Mesenchymal stem cell (in vitro differentiated cells and primary cell): Measurements from ENCODE around the gene RNF212.

ENCODE experiments used
- DNase-seq: peaks from one replicate; pipeline ENCODE4 v3.0.0-alpha.2; 2013
- H2AFZ ChIP-seq: one replicate; pipeline ENCODE4 v1.6.1; 2013; ENCODE audit warnings: low read depth, mild to moderate bottlenecking, control low read depth, inconsistent platforms, low read length, moderate library complexity
- H2AK5ac ChIP-seq: 2 replicates; pipeline ENCODE4 v1.6.1; 2013; ENCODE audit warnings: low read length, moderate library complexity, mild to moderate bottlenecking, inconsistent platforms; ENCODE audit not compliant: severe bottlenecking
- H2BK120ac ChIP-seq: one replicate; pipeline ENCODE4 v1.6.1; 2013; ENCODE audit warnings: low read depth, mild to moderate bottlenecking, inconsistent platforms, low read length, moderate library complexity
- H2BK12ac ChIP-seq, 2 experiments: one replicate each; pipeline ENCODE4 v1.6.1; 2013; ENCODE audit warnings: inconsistent platforms in 2 of 2, low read length in 2 of 2, mild to moderate bottlenecking in 2 of 2, moderate library complexity in 2 of 2, control low read depth in 1 of 2
- H2BK15ac ChIP-seq: one replicate; pipeline ENCODE4 v1.6.1; 2013; ENCODE audit warnings: mild to moderate bottlenecking, low read depth, inconsistent platforms; ENCODE audit not compliant: poor library complexity, severe bottlenecking
- H2BK5ac ChIP-seq: 2 replicates; pipeline ENCODE4 v1.6.1; 2013; ENCODE audit warnings: low read depth, mild to moderate bottlenecking, low read length, control low read depth, inconsistent platforms; ENCODE audit not compliant: poor library complexity, severe bottlenecking
- H3K14ac ChIP-seq, 2 experiments: one replicate each; pipeline ENCODE4 v1.6.1; 2013; ENCODE audit warnings: inconsistent platforms in 2 of 2, low read length in 2 of 2, control low read depth in 1 of 2, mild to moderate bottlenecking in 1 of 2, moderate library complexity in 1 of 2
- H3K18ac ChIP-seq, 2 experiments: one replicate each; pipeline ENCODE4 v1.6.1; 2013; ENCODE audit warnings: inconsistent platforms in 2 of 2, low read length in 2 of 2, control low read depth in 1 of 2, low read depth in 1 of 2, mild to moderate bottlenecking in 1 of 2
- H3K23ac ChIP-seq, 2 experiments: one replicate each; pipeline ENCODE4 v1.6.1; 2013; ENCODE audit warnings: inconsistent platforms in 2 of 2, low read length in 2 of 2, mild to moderate bottlenecking in 2 of 2, moderate library complexity in 2 of 2, control low read depth in 1 of 2
- H3K27ac ChIP-seq: 2 replicates; pipeline ENCODE4 v1.5.1; 2013; ENCODE audit warnings: mild to moderate bottlenecking, moderate library complexity, low read length, control low read depth, inconsistent platforms; ENCODE audit not compliant: poor library complexity, severe bottlenecking
- H3K27me3 ChIP-seq, 2 experiments: 2 replicates each; pipeline versions ENCODE4 v1.6.1 to v1.7.0; 2013; ENCODE audit warnings: low read length in 2 of 2, mild to moderate bottlenecking in 2 of 2, moderate library complexity in 2 of 2, control low read depth in 1 of 2, inconsistent platforms in 1 of 2; ENCODE audit not compliant: control insufficient read depth in 1 of 2, insufficient read depth in 1 of 2
- H3K36me3 ChIP-seq, 2 experiments: 2 replicates each; pipeline versions ENCODE4 v1.6.1 to v1.7.0; 2013; ENCODE audit warnings: low read length in 2 of 2, control low read depth in 1 of 2, inconsistent platforms in 1 of 2, low read depth in 1 of 2, mild to moderate bottlenecking in 1 of 2; ENCODE audit not compliant: insufficient read depth in 2 of 2, control insufficient read depth in 1 of 2
- H3K4ac ChIP-seq, 2 experiments: one replicate each; pipeline ENCODE4 v1.6.1; 2013; ENCODE audit warnings: inconsistent platforms in 2 of 2, low read length in 2 of 2, mild to moderate bottlenecking in 2 of 2, moderate library complexity in 2 of 2, control low read depth in 1 of 2, low read depth in 1 of 2
- H3K4me1 ChIP-seq: 2 replicates; pipeline ENCODE4 v1.6.1; 2013; ENCODE audit warnings: low read depth, low read length, control low read depth; ENCODE audit not compliant: control insufficient read depth, insufficient read depth
- H3K4me2 ChIP-seq: 2 replicates; pipeline ENCODE4 v1.6.1; 2013; ENCODE audit warnings: low read length, mild to moderate bottlenecking, inconsistent platforms; ENCODE audit not compliant: poor library complexity, severe bottlenecking
- H3K4me3 ChIP-seq, 2 experiments: 2 replicates each; pipeline versions ENCODE4 v1.5.1 to v1.7.0; 2013; ENCODE audit warnings: low read length in 2 of 2, mild to moderate bottlenecking in 2 of 2, control low read depth in 1 of 2, low read depth in 1 of 2; ENCODE audit not compliant: insufficient read depth in 1 of 2
- H3K79me1 ChIP-seq: replicated peaks from 2 replicates; pipeline ENCODE4 v1.6.1; 2013; ENCODE audit warnings: mild to moderate bottlenecking, control low read depth, low read length, inconsistent platforms; ENCODE audit not compliant: poor library complexity, severe bottlenecking
- H3K9ac ChIP-seq: 2 replicates; pipeline ENCODE4 v1.7.0; 2013; ENCODE audit warnings: mild to moderate bottlenecking, low read length, moderate library complexity
- H3K9me3 ChIP-seq: 2 replicates; pipeline ENCODE4 v1.7.0; 2013; ENCODE audit warnings: mild to moderate bottlenecking, low read length; ENCODE audit not compliant: control insufficient read depth
- H4K8ac ChIP-seq: one replicate; pipeline ENCODE4 v1.6.1; 2013; ENCODE audit warnings: inconsistent platforms, mild to moderate bottlenecking, low read length, moderate library complexity
- H4K91ac ChIP-seq: one replicate; pipeline ENCODE4 v1.6.1; 2013; ENCODE audit warnings: mild to moderate bottlenecking, low read length, inconsistent platforms
- WGBS: methylation state at CpG from one replicate; pipeline ENCODE4 v1.1.7; 2013; ENCODE audit warnings: mixed read lengths; 5-methylcytosine and 5-hydroxymethylcytosine counted together

Gene RNF212

GRCh38 chr4:1098311-1098925 lies 14.9 kb downstream of the RNF212 start:
- Histone ChIP-seq H2BK5ac (no peak overlapping the region), H2BK15ac (no peak overlapping the region), H3K9me3 (no peaks in the 10 kb centered on the region), H2AFZ (no peak overlapping the region), H3K79me1 (no peaks in the 10 kb centered on the region), H3K4me3 (no peak overlapping the region), H3K23ac (no peak overlapping the region), H3K9ac (no peak overlapping the region), H2AK5ac (no peak overlapping the region), H2BK12ac (no peak overlapping the region), H4K91ac (no peak overlapping the region), H2BK120ac (no peak overlapping the region), H3K14ac (no peak overlapping the region), H3K27ac (no peak overlapping the region), H3K36me3 (peaks cover 0 to 8% of the 10 kb centered on the region in 2 experiments), H3K4me1 (peaks cover 3% of the 10 kb centered on the region), H3K18ac (no peak overlapping the region), H4K8ac (no peak overlapping the region), H3K4ac (no peak overlapping the region), H3K4me2 (no peak overlapping the region), H3K27me3 (peaks cover 3 to 4% of the 10 kb centered on the region in 2 experiments)
- WGBS, result 90% methylated on average over 8 of the region's 8 CpGs
- DNase-seq, result no peak

GRCh38 chr4:1097553-1097952 lies 15.8 kb downstream of the RNF212 start:
- H3K9me3 ChIP-seq, result no peaks in the 10 kb centered on the region
- no peak overlapping the region for H4K91ac ChIP-seq
- H3K4me1 ChIP-seq, result peaks cover 3% of the 10 kb centered on the region
- no peaks in the 10 kb centered on the region for H3K79me1 ChIP-seq
- H3K14ac ChIP-seq, result no peak overlapping the region
- H2AK5ac ChIP-seq, result no peak overlapping the region
- H2AFZ ChIP-seq, result no peak overlapping the region
- peaks cover 0 to 11% of the 10 kb centered on the region in 2 experiments for H3K36me3 ChIP-seq
- DNase-seq, result no peak
- no peak overlapping the region for H3K4ac ChIP-seq
- no peak overlapping the region for H3K27ac ChIP-seq
- H3K23ac ChIP-seq, result no peak overlapping the region
- H2BK5ac ChIP-seq, result no peak overlapping the region
- 93% methylated on average over 9 of the region's 9 CpGs for WGBS
- no peak overlapping the region for H2BK12ac ChIP-seq
- peaks cover 3 to 4% of the 10 kb centered on the region in 2 experiments for H3K27me3 ChIP-seq
- H3K9ac ChIP-seq, result no peak overlapping the region
- H2BK120ac ChIP-seq, result no peak overlapping the region
- no peak overlapping the region for H3K18ac ChIP-seq
- H2BK15ac ChIP-seq, result no peak overlapping the region
- H3K4me3 ChIP-seq, result no peak overlapping the region
- H4K8ac ChIP-seq, result no peak overlapping the region
- H3K4me2 ChIP-seq, result no peak overlapping the region

- Histone ChIP-seq H2AK5ac (no peak overlapping the region), H3K4ac (no peak overlapping the region), H3K4me3 (no peak overlapping the region), H3K27ac (no peak overlapping the region), H3K79me1 (no peaks in the 10 kb centered on the region), H3K36me3 (peaks cover 0 to 13% of the 10 kb centered on the region in 2 experiments), H3K9me3 (no peaks in the 10 kb centered on the region), H2BK120ac (no peak overlapping the region), H3K18ac (no peak overlapping the region), H3K4me2 (no peak overlapping the region), H4K91ac (no peak overlapping the region), H3K14ac (no peak overlapping the region), H3K4me1 (peaks cover 3% of the 10 kb centered on the region), H2AFZ (no peak overlapping the region), H2BK12ac (no peak overlapping the region), H2BK15ac (no peak overlapping the region), H3K9ac (no peak overlapping the region), H2BK5ac (no peak overlapping the region), H3K23ac (no peak overlapping the region), H3K27me3 (peaks cover 3 to 4% of the 10 kb centered on the region in 2 experiments), H4K8ac (no peak overlapping the region)
- DNase-seq, result no peak
- WGBS, result 88% methylated on average over 5 of the region's 5 CpGs
Observed at GRCh38 chr4:1096841-1097240, 16.5 kb downstream of the RNF212 start.

GRCh38 chr4:1094336-1094690 lies 19.1 kb downstream of the RNF212 start:
- H4K8ac ChIP-seq, result no peak overlapping the region
- H3K4me2 ChIP-seq, result no peak overlapping the region
- H2BK120ac ChIP-seq, result no peak overlapping the region
- no peak overlapping the region for H2BK5ac ChIP-seq
- no peak overlapping the region for H3K27ac ChIP-seq
- WGBS, result 93% methylated on average over 6 of the region's 6 CpGs
- peaks cover 0 to 13% of the 10 kb centered on the region in 2 experiments for H3K36me3 ChIP-seq
- no peak overlapping the region for H3K4me3 ChIP-seq
- H2BK15ac ChIP-seq, result no peak overlapping the region
- H3K18ac ChIP-seq, result no peak overlapping the region
- H3K4ac ChIP-seq, result no peak overlapping the region
- H2AK5ac ChIP-seq, result no peak overlapping the region
- H3K27me3 ChIP-seq, result peaks cover 3 to 4% of the 10 kb centered on the region in 2 experiments
- no peak overlapping the region for H3K14ac ChIP-seq
- H3K9ac ChIP-seq, result no peak overlapping the region
- H3K23ac ChIP-seq, result no peak overlapping the region
- H3K4me1 ChIP-seq, result peaks cover 3% of the 10 kb centered on the region
- H3K79me1 ChIP-seq, result no peaks in the 10 kb centered on the region
- H4K91ac ChIP-seq, result no peak overlapping the region
- no peak for DNase-seq
- no peaks in the 10 kb centered on the region for H3K9me3 ChIP-seq
- H2AFZ ChIP-seq, result no peak overlapping the region
- no peak overlapping the region for H2BK12ac ChIP-seq
